ENCODE data around the gene STXBP1. TPM values are rescaled to one million over a fixed set of nuclear protein-coding genes. Genes with fewer than 3 reads are reported as not detected.

Gene STXBP1
- total and polyA plus RNA-seq, 9 of the 15 experiments (the other 6 are each of a cell fraction or from before 2014, with no cell fraction given), result 4.6 to 35.1 (median 9.7) TPM

GRCh38 chr9:127667127-127667844 lies 55.2 kb downstream of the STXBP1 start:
- H3K4me2 ChIP-seq (ENCODE audit: insufficient read depth, low read length), result no peak overlapping the region
- peak overlapping the region in 1 of 2 experiments; percentile 29; a peak in 1 of 4 replicates for H3K9ac ChIP-seq (ENCODE audit: insufficient read depth in 1 of 2, low read depth in 2 of 2, low read length in 2 of 2)
- H3K9me1 ChIP-seq (ENCODE audit: control insufficient read depth, insufficient read depth, low read length), result no peaks in the 10 kb centered on the region
- H3K27me3 ChIP-seq (ENCODE audit: control insufficient read depth in 2 of 2, insufficient read depth in 2 of 2, low read length in 2 of 2), result no peaks in the 10 kb centered on the region
- CTCF ChIA-PET (ENCODE audit: low intra/inter-chr PET ratio), result no interaction called here
- H3K27ac ChIP-seq (ENCODE audit: extremely low read depth, low read depth, low read length), result no peak overlapping the region
- no peaks in the 10 kb centered on the region for H3K79me2 ChIP-seq (ENCODE audit: control insufficient read depth, insufficient read depth, low read length)
- ATAC-seq (no peak), DNase-seq (ENCODE audit: extremely low read depth in 1 of 4, low spot score in 3 of 4) (no peak), FAIRE-seq (no peak)
- TF ChIP-seq ATF3 (IDR thresholded peaks at IDR 0.05) (peak; percentile 60; the same call in 1 of the 2 replicates), ATF3 (CRISPR knock-in tag; conservative IDR thresholded peaks at IDR 0.05) (no peak), CEBPG (CRISPR knock-in tag; IDR thresholded peaks at IDR 0.05) (no peak), CEBPG (tag; conservative IDR thresholded peaks at IDR 0.05 in 1 of 2, IDR thresholded peaks at IDR 0.05 in 1 of 2) (peak in 1 of 2 experiments; percentile 36; a peak in 1 of 4 replicates), E2F6 (IDR thresholded peaks at IDR 0.05; ENCODE audit: borderline replicate concordance in 1 of 2, extremely low read depth in 1 of 2, insufficient read depth in 1 of 2, insufficient read length in 1 of 2, low read depth in 1 of 2, low read length in 1 of 2, poor library complexity in 1 of 2, severe bottlenecking in 1 of 2) (no peak)
- POLR2A ChIA-PET, result interaction anchor here (1.4 to 1.7 kb wide), 2 partner anchors 11 kb away, joined by 4 read pairs; no protein-coding TSS in a partner anchor
- no peak overlapping the region for H3K4me3 ChIP-seq
- intact Hi-C loops (cut with micrococcal nuclease), result no loop called here
- in situ Hi-C loops (cut with MboI), result no loop called here
- H2AFZ ChIP-seq (ENCODE audit: low read depth, low read length), result no peak overlapping the region
- WGBS (ENCODE audit: insufficient coverage, low coverage, missing lambda C conversion rate), result 43% methylated on average over 3 of the region's 3 CpGs
- H3K36me3 ChIP-seq (ENCODE audit: control insufficient read depth, insufficient read depth, low read length), result peaks cover 37% of the 10 kb centered on the region; the same call in 1 of the 3 replicates
- H3K9me3 ChIP-seq (replicated peaks; ENCODE audit: control insufficient read depth, insufficient read depth, low read depth, low read length), result no peaks in the 10 kb centered on the region
- no peaks in the 10 kb centered on the region for H4K20me1 ChIP-seq (replicated peaks; ENCODE audit: control insufficient read depth, insufficient read depth, low read length)
- H3K4me1 ChIP-seq (replicated peaks in 1 of 2; ENCODE audit: control insufficient read depth in 2 of 2, insufficient read depth in 2 of 2, low read length in 2 of 2), result peaks cover 3 to 6% of the 10 kb centered on the region in 2 experiments; a peak in 3 of 5 replicates
- no TSS peak for BruUV-seq (replicated peaks)

Data from K562 (cell line).